Islet precursor cell (in vitro differentiated cells): ENCODE data around the gene JDP2.
"Not testable (repeated sequence)": the region's sequence is repeated elsewhere in the genome, so short reads cannot be mapped to it uniquely, and the experiment has no call there.

Experiments
- DNase-seq: peaks from one replicate; pipeline ENCODE4 v3.0.0-alpha.2; 2018

Gene JDP2, protein sequence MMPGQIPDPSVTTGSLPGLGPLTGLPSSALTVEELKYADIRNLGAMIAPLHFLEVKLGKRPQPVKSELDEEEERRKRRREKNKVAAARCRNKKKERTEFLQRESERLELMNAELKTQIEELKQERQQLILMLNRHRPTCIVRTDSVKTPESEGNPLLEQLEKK

DNA sequence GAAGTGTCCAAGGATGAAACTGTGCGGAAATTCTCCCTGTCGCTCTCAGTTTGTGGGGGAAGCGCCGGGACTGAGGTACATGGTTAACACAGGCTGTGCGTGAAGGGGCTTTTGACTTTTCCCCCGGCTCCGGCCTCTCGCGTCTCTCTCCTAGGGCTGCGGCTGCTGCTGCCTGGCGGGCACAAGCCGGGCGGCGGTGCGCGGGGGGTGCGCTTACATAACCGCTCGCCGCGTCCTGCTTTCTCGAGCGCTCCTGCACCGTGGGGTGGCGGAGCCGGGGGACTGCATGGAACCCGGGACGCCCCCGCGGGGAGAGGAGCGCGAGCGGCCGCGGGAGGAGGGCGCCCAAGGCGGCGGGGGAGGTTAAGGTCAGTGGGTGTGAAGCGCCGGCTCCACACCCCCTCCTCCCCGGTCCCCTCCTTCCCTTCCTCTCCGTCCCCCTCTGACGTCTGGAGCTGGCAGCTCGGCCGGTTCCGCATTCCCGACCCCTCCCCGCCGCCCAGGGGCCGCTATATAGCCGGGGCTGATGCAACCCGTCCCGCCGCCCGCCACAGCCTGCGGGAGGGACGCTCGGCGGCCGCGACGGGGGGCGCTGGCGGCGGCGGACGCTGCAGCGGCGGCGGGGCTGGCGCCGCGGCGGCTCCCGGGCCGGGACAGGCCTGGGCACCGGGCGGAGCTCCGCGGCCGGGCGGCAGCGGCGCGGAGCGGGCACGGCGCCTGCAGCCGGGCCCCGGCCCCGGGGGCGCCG lies at the start of gene JDP2:
JDP2 (plus strand) TSS at position 541 of the 748 bp plus-strand sequence. CDS start 9,899 bp downstream, outside the sequence.
- DNase-seq, result no peak

DNA sequence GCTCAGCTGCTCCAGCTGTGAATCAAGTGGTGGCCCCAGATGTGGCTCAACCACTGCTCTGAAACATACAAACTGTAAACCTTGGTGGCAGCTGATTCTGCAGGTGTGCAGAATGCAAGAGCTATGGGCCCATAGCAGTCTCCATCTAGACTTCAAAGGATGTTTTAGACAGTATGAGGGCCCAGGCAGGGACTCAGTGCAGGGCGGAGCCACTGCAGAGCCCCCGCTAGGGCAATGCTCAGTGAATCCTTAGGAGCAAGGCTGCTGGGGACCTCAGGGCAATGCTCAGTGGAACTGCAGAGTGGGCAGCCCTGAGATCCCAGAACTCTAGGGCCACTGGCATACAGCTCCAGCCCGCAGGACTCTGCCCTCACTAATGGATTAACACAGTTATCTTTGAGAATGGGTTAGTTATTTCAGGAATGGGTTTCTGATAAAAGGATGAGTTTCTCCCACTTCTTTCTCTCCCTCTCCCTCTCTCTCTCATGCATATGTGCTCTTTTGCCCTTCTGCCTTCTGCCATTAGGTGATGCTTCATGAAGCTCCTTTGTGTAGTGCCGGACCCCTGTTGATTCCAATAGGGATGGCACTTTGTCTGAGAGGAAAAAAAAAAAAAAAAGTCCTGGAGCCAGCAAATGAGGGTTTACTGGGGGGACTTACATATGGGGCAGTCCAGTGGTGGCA lies 48.4 kb upstream of the JDP2 start:
- DNase-seq, result no peak

GRCh38 chr14:75379930-75380270 lies 47.9 kb upstream of the JDP2 start:
- DNase-seq, result no peak

GRCh38 chr14:75380656-75381055 lies 47.2 kb upstream of the JDP2 start:
- no peak for DNase-seq

- DNase-seq, result no peak
Observed at GRCh38 chr14:75381642-75382041, 46.2 kb upstream of the JDP2 start.

DNA sequence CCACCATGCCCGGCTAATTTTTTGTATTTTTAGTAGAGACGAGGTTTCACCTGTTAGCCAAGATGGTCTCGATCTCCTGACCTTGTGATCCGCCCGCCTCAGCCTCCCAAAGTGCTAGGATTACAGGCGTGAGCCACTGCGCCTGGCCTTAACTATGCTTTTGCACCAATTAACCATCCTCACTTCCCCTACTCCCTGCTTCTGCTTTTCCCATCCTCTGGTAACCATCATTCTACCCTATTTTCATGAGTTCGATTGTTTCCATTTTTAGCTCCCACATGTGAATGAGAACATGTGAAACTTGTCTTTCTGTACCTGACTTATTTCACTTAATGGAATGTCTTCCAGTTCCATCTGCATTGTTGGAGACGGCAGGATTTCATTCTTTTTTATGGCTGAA lies 44.6 kb upstream of the JDP2 start:
- DNase-seq, result not testable (repeated sequence)

GRCh38 chr14:75383721-75384120 lies 44.1 kb upstream of the JDP2 start:
- no peak for DNase-seq

DNA sequence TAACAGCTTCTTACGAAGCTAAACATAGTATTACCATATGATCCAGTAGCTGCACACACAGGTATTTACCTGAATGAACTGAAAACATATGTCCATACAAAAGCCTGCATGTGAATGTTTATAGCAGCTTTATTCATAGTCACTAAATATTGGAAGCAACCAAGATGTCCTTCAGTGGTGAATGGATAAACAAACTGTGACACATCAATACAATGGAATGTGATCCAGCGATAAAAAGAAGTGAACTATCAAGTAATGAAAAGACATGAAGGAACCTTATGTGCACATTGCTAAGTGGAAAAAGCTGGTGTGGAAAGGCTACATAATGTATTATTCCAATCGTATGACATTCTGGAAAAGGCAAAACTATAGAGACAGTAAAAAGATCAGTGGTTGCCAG lies 38.1 kb upstream of the JDP2 start:
- no peak for DNase-seq

GRCh38 chr14:75390183-75390582 lies 37.6 kb upstream of the JDP2 start:
- no peak for DNase-seq

DNA sequence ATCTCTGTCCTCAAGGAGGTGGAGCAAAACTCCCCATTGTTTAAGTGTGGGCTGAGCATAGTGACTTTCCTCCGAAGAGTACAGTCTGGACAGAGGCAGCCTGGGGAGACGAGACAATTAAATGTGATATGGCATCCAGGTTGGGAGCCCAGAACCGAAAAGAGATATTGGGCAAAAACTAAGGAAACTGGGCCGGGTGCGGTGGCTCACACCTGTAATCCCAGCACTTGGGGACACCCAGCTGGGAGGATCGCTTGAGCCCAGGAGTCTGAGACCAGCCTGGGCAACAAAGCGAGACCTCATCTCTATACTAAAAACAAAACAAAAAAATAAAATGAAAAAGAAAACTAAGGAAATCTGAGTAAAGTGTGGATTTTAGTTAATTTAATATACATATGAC lies 35.9 kb upstream of the JDP2 start:
- no peak for DNase-seq

GRCh38 chr14:75392686-75393641 lies 34.9 kb upstream of the JDP2 start:
- DNase-seq, result no peak

DNA sequence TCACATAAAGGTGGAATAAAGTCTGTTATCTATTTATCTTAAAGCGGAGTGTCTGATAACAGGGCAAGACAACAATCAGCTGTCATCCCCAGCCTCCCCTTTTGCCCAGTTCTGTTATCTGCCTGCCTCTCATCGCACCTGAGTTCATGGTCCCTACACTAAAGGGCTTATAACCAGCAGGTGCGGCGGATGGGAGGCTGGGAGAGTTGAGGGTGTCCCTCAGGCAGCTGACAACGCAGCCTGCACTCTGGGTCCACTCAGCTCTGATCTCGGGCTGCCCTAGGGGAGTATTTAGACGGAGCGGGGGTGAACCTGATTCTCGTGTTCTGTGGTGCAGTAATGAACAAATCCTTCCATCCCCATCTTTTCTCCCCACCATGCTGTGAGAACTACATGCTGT lies 34.0 kb upstream of the JDP2 start:
- DNase-seq, result no peak

DNA sequence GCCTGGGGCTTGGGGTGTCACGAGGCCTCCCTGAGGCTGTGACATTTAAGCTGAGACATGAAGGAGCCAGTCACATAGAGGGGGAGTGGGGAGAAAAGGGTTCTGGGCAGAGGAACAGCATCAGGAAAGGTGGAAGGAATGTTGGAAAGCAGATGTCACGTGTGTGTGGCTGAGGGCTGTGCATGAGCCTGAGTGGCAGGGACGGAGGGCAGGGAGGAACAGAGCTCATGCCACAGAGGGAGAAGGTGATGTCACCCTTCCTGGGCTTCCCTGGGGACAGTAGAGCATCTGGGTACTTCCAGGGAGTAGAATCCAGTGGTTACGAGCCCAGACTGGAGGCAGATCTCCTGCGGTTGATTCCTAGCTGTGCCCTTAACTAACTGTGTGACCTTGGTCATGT lies 32.0 kb upstream of the JDP2 start:
- DNase-seq, result no peak

DNA sequence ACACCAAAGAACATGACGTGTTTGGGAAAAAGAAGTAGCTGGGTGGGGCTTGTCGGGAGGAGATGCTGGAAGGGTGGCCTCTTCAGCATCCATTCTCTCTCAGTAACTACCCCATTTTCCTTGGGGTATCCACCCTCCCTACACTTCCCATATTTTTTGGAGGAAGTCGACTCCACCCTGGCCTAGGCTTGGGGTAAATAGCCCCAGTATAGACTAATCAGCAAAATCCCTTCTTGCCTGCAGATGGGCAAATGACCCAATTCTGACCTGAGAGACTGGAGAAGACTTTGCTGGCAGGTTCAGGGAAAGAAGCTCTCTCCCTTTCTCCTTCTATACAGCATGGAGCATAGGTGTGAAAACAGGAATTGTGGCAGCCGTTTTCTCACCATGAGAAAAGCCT lies 28.5 kb upstream of the JDP2 start:
- no peak for DNase-seq

DNA sequence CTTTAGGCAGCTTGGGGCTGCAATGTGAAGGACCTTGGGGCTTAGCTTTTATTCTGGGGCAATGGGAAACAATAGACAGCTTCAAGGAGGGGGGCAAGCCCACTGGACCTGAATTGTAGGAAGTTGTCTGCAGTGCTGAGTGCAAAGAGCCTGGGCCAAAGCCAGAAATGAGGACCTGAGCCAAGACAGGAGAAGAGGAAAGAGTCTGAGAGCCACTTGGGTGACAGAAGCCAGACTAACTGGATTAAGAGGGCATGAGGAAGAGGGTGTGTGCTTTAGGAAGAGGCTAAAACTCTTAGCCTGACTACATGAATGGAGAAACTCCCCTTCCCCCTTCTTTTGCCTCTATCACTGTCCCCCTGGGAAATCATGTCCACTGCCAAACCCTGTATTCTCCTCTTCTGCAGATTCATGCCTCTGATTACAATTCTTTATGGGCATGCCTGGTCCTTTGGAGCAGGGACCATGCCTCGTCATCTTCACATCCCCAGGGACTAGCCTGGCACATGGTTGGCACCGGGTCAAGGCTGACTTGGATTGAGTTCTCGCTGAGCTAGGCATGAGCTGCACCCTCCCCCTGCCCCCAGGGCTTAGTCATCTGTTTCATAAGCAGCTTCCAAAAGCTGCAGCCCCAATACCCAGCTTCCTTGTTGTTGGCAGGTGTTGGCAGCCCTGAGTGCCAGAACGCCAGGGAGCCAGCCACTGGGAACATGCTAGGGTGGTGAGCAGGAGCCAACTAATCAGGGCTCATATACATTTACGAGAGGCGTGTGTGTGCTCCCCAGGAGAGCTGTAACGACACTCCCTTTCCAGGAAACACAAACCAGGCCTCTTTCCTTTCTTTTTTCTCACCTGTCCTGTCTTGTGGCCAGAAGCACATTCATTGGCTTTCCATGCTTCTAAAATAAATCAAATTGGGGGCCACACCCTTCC lies 27.7 kb upstream of the JDP2 start:
- peak; percentile 61 for DNase-seq

GRCh38 chr14:75401361-75401760 lies 26.5 kb upstream of the JDP2 start:
- DNase-seq, result peak; percentile 53

DNA sequence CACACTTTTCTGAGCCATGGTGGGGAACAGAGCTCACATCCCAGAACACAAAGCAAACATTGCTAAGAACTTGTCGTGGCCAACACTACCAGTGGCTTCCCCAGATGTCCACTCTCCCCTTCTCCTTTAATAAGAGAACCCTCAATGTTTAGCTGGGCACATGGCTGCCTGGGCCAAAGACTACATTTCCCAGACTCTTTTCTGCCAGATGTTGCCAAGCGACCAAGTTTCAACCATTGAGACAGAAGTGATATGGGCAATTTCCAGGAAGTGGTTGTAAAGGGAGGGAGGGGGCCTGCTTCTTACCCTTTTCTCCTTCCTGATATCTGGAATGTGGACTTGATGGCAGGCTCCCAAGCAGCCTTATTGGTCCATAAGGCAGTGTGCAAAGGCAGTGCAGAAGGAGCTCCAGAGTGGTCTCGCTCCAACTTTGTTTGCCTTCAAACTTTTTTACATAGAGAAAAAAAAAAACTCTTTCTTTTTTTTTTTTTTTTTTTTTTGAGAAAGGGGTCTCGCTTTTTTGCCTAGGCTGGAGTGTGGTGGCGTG lies 24.9 kb upstream of the JDP2 start:
- DNase-seq, result no peak

- no peak for DNase-seq
Observed at GRCh38 chr14:75404847-75405246, 23.0 kb upstream of the JDP2 start.

DNA sequence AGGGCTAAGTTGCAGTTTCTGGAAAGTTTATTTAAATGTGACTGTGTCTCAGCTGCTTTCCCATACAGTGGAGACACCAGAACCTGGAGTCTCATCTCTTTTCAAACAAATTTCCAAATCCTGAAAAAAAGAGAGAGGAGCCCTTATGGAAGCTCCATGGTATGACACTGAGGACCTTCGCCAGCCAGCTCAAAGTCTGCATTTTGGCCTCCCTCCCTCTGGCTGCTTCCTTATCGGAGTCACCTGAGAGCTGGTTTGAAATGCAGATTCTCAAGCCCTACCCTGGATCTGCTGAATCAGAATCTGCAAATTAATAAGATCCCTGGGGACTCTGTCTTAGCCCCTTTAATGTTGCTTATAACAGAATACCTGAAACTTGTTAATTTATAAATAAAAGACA lies 21.7 kb upstream of the JDP2 start:
- DNase-seq, result no peak

GRCh38 chr14:75406856-75407255 lies 21.0 kb upstream of the JDP2 start:
- DNase-seq, result no peak

- DNase-seq, result peak; percentile 48
Observed at GRCh38 chr14:75409316-75410205, 18.3 kb upstream of the JDP2 start.
